ENCODE measurements around the gene ACCSL. TPM values are rescaled to one million over a fixed set of nuclear protein-coding genes. Genes with fewer than 3 reads are reported as not detected.

ACCSL gene
- total RNA-seq, 4 donors from 2014 or later, result not detected

DNA sequence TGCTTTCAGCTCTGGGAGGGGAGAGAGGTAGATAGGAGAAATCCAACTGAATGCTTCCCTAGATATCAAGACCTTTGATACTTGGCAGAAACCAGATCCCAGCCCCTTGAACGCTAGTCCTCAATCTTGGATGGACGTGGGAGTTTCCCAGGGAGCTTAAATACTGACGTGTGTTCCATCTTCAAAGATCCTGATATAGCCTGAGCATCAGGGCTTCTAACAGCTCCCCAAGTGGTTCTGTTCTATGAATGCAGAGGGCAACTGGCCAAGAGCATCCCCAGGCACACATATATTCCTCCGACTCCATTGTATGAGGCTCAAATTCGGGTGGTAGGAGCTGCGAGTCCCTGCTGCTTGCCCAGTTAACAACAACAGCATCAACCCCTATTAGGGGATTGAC, 9.6 kb downstream of the ACCSL start:
- WGBS, 2 donors (ENCODE audit: low coverage in 1 of 2), result 92 to 93% methylated on average over 3 to 6 of the region's 6 CpGs
- no peaks in the 10 kb centered on the region for H3K36me3 ChIP-seq
- DNase-seq, result no peak
- H3K27ac ChIP-seq, result no peak overlapping the region
- H3K9me3 ChIP-seq, result no peaks in the 10 kb centered on the region
- in situ Hi-C loops (cut with MboI; ENCODE audit: low pct_ligation_motif_present in 1 of 4, low pct_unique_long_range_greater_than_20kb in 1 of 4, low sequenced_read_pairs in 3 of 4) (no loop called here), intact Hi-C loops (cut with DNase I; ENCODE audit: low total_unique reads) (no loop called here)
- no peaks in the 10 kb centered on the region for H3K4me1 ChIP-seq
- TF ChIP-seq, protein P1, sequence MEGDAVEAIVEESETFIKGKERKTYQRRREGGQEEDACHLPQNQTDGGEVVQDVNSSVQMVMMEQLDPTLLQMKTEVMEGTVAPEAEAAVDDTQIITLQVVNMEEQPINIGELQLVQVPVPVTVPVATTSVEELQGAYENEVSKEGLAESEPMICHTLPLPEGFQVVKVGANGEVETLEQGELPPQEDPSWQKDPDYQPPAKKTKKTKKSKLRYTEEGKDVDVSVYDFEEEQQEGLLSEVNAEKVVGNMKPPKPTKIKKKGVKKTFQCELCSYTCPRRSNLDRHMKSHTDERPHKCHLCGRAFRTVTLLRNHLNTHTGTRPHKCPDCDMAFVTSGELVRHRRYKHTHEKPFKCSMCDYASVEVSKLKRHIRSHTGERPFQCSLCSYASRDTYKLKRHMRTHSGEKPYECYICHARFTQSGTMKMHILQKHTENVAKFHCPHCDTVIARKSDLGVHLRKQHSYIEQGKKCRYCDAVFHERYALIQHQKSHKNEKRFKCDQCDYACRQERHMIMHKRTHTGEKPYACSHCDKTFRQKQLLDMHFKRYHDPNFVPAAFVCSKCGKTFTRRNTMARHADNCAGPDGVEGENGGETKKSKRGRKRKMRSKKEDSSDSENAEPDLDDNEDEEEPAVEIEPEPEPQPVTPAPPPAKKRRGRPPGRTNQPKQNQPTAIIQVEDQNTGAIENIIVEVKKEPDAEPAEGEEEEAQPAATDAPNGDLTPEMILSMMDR (IDR thresholded peaks at IDR 0.05), result no peak
- TF ChIP-seq POLR2A (IDR thresholded peaks at IDR 0.05) (no peak), POLR2AphosphoS5 (IDR thresholded peaks at IDR 0.05) (no peak), EP300 (IDR thresholded peaks at IDR 0.05; ENCODE audit: low read depth) (no peak)
- no peak overlapping the region for H3K4me3 ChIP-seq
- no peaks in the 10 kb centered on the region for H3K27me3 ChIP-seq

DNA sequence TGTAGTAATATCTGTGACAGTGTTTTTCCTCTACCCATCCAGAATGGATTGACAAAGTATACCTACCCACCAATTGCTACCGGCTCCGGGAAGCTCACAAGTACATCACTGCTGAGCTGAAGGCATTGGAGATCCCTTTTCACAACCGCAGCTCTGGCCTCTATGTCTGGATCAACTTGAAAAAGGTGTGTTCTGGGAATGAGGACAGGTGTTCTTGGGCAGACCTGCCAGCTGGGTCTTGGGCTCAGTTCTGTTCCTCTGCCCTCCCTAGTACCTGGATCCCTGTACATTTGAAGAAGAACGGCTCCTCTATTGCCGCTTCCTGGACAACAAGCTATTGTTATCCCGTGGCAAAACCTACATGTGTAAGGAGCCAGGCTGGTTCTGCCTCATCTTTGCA, 10.5 kb downstream of the ACCSL start:
- in situ Hi-C loops (cut with MboI; ENCODE audit: low pct_ligation_motif_present in 1 of 4, low pct_unique_long_range_greater_than_20kb in 1 of 4, low sequenced_read_pairs in 3 of 4), result no loop called here
- no peak overlapping the region for H3K27ac ChIP-seq
- no peaks in the 10 kb centered on the region for H3K36me3 ChIP-seq
- no peaks in the 10 kb centered on the region for H3K9me3 ChIP-seq
- H3K27me3 ChIP-seq, result no peaks in the 10 kb centered on the region
- DNase-seq, result no peak
- no peak for TF ChIP-seq POLR2AphosphoS5 (IDR thresholded peaks at IDR 0.05)
- TF ChIP-seq, protein P1 (IDR thresholded peaks at IDR 0.05), result no peak
- TF ChIP-seq EP300 (IDR thresholded peaks at IDR 0.05; ENCODE audit: low read depth), result no peak
- TF ChIP-seq POLR2A (IDR thresholded peaks at IDR 0.05), result no peak
- no peaks in the 10 kb centered on the region for H3K4me1 ChIP-seq
- H3K4me3 ChIP-seq, result no peak overlapping the region
- WGBS, 2 donors (ENCODE audit: low coverage in 1 of 2), result 87 to 93% methylated on average over 5 to 6 of the region's 6 CpGs
- intact Hi-C loops (cut with DNase I; ENCODE audit: low total_unique reads), result no loop called here

DNA sequence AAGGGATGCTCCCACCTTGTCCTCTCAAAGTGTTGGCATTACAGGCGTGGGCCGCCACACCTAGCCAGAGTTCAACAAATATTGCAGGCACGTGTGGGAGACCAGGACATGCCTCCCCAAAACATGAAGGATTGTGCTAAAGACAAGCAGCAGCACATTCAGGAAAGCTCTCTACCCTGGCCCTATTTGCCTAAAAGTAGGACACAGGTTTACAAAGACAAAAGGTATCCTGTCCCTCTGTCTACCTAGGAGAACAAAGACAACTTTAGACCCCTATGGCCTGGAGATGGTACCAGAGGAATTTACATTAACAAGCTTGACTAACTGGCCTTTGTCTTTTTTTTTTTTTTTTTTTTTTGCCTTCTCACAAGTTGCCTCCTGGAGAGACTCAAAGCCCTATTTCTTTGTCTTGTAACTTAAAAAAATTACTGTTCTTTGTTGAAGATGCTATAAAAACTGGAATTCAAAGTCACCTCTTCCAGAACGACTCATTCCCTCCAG, 17.4 kb downstream of the ACCSL start:
- Histone ChIP-seq H3K9me3 (no peaks in the 10 kb centered on the region), H3K27me3 (no peaks in the 10 kb centered on the region), H3K4me1 (peaks cover 0 to 18% (median 14%) of the 10 kb centered on the region in 4 donors), H3K4me3 (no peak overlapping the region), H3K36me3 (no peaks in the 10 kb centered on the region), H3K27ac (peak overlapping the region; percentile 90 to 97 (median 92))
- DNase-seq, result no peak
- in situ Hi-C loops (cut with MboI; ENCODE audit: low pct_ligation_motif_present in 1 of 4, low pct_unique_long_range_greater_than_20kb in 1 of 4, low sequenced_read_pairs in 3 of 4), result no loop called here
- TF ChIP-seq EP300 (IDR thresholded peaks at IDR 0.05; ENCODE audit: low read depth), result no peak
- TF ChIP-seq, protein P1 (IDR thresholded peaks at IDR 0.05), result no peak
- TF ChIP-seq POLR2AphosphoS5 (IDR thresholded peaks at IDR 0.05), result no peak
- TF ChIP-seq POLR2A (IDR thresholded peaks at IDR 0.05), result no peak
- WGBS, 2 donors (ENCODE audit: low coverage in 1 of 2), result 33 to 57% methylated on average over 2 to 4 of the region's 4 CpGs
- intact Hi-C loops (cut with DNase I; ENCODE audit: low total_unique reads), result no loop called here

DNA sequence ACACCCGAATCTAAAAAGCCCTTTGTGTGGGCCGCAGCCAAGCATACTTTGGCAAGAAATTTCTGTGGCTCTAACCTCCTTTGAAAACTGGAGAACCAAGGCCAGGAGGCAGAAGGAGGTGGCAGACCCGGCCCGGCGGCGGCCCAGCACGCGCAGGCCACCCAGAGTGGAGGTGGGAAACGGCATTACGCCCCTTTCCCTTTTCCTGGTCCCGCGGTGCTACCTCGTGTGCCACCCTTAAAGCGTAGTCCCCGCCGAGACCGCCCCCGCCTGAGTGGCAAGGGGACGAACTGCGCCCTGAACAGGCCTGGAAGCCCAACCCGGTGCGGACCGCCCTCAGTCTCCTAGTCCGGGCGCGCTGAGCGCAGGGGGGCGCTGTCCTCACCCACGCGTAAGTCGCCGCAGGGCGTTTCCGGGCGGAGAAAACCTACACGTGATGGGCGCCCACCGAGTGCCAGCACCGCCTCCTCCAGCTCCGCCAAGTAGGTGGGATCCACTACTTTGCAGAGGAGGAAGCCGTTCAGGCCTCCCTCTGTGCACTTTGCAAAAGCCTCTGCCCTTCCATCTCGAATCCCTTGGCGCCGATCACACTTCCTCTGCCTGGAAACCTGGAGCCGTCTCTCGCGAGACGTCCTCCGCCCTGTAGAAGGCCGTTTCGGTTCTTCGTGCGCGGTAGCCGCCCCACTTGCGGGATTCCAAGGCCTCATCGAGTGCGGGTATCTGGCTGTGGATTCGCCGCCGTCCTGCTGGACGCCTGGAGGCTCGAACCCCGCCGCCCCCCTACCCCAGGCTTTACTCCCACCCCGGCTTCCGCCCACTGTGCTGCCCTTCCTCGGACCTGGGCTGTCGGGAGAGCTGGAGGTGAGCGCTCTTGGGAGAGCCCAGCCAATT, 18.3 kb downstream of the ACCSL start, which contains the start of gene ACCS:
Gene ACCS (plus strand): TSS at position 430 of the 891 bp plus-strand sequence. CDS start 1,358 bp downstream, outside the sequence.
- Histone ChIP-seq H3K4me1 (peaks cover 0 to 18% (median 14%) of the 10 kb centered on the region in 4 donors), H3K27ac (peak within 1 kb of the TSS; percentile 90 to 97 (median 92)), H3K27me3 (no peaks in the 10 kb centered on the region), H3K4me3 (peak within 1 kb of the TSS; percentile 68 to 91 (median 70)), H3K36me3 (no peaks in the 10 kb centered on the region), H3K9me3 (no peaks in the 10 kb centered on the region)
- DNase-seq, result peak; percentile 96
- in situ Hi-C loops (cut with MboI; ENCODE audit: low pct_ligation_motif_present in 1 of 4, low pct_unique_long_range_greater_than_20kb in 1 of 4, low sequenced_read_pairs in 3 of 4) (no loop called here), intact Hi-C loops (cut with DNase I; ENCODE audit: low total_unique reads) (no loop called here)
- 0 to 4% methylated on average over 2 to 63 of the region's 70 CpGs for WGBS, 2 donors (ENCODE audit: low coverage in 1 of 2)
- no peak for TF ChIP-seq EP300 (IDR thresholded peaks at IDR 0.05; ENCODE audit: low read depth)
- TF ChIP-seq POLR2A (IDR thresholded peaks at IDR 0.05), result peak; percentile 68
- TF ChIP-seq POLR2AphosphoS5 (IDR thresholded peaks at IDR 0.05), result peak; percentile 62 to 79 (median 70)
- TF ChIP-seq, protein P1 (IDR thresholded peaks at IDR 0.05), result peak; percentile 78 to 93 (median 83)
